ENCODE data around the gene HOOK1.
"Not testable (repeated sequence)": the region's sequence is repeated elsewhere in the genome, so short reads cannot be mapped to it uniquely, and the experiment has no call there.

The HOOK1 gene

DNA sequence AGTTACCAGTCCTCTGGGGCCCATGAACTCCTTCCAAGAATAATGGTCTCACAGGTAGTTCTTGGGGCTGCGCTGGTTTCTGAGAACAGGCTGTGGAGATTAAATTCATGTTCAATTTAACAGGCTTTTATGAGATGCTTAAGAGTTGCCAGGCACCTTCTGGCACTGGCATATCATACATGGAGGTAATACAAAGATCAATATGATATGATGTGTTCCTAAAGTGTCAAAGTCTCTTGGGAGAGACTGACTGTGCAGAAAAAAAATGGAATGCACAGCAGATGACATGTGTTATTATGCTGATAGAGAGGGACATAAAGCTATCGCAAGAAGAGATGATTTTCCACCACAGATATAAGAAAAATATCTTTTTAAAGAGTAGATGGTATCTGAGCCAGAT is 105.0 kb downstream of the HOOK1 start:
- no peak overlapping the region for H3K4me3 ChIP-seq (ENCODE audit: low read depth, low read length)
- POLR2A ChIA-PET, result no interaction called here
- DNase-seq (ENCODE audit: low read depth, low spot score), result no peak
- CTCF ChIA-PET, result no interaction called here
- no peak for TF ChIP-seq CTCF (IDR thresholded peaks at IDR 0.05; ENCODE audit: insufficient read depth, low read length, missing control alignments)

- POLR2A ChIA-PET; CTCF ChIA-PET; H3K4me3 ChIP-seq (ENCODE audit: low read depth, low read length); DNase-seq (ENCODE audit: low read depth, low spot score): not testable (repeated sequence)
Measured at GRCh38 chr1:59921258-59921899, 106.6 kb downstream of the HOOK1 start.

GRCh38 chr1:59924653-59925052 is 109.9 kb downstream of the HOOK1 start:
- POLR2A ChIA-PET, result no interaction called here
- no peak for DNase-seq (ENCODE audit: low read depth, low spot score)
- no peak for TF ChIP-seq CTCF (IDR thresholded peaks at IDR 0.05; ENCODE audit: insufficient read depth, low read length, missing control alignments)
- H3K4me3 ChIP-seq (ENCODE audit: low read depth, low read length), result no peak overlapping the region
- CTCF ChIA-PET, result no interaction called here
